Right atrium auricular region (tissue), 2 donors: ENCODE data around the gene KIAA0232. TPM values are rescaled to one million over a fixed set of nuclear protein-coding genes. Genes with fewer than 3 reads are reported as not detected.
A peak's percentile ranks its signal among the peaks of the same experiment; 100 is the strongest.

Experiments used
- DNase-seq: peaks from one replicate; pipeline ENCODE4 v3.0.0-alpha.2; 2019; ENCODE audit warnings: low spot score
- H3K27ac ChIP-seq, 2 donors: fragments of 200-600 bp; sonication (generic); 1 replicate in 1 of 2; 2 replicates in 1 of 2; pipeline ENCODE4 v1.5.1; 2016 to 2019
- H3K27me3 ChIP-seq, 2 donors: fragments of 200-600 bp; sonication (generic); one replicate each; pipeline versions ENCODE4 v1.5.1 to v1.6.0; 2017 to 2019
- H3K36me3 ChIP-seq: fragments of 200-600 bp; sonication (generic); one replicate; pipeline ENCODE4 v1.5.1; 2016
- H3K4me1 ChIP-seq, 2 donors: fragments of 200-600 bp; sonication (generic); one replicate each; pipeline versions ENCODE4 v1.5.1 to v1.6.0; 2017 to 2019
- H3K4me3 ChIP-seq, 2 donors: fragments of 200-600 bp; sonication (generic); 1 replicate in 1 of 2; 2 replicates in 1 of 2; pipeline ENCODE4 v1.5.1; 2017 to 2019; ENCODE audit warnings: mild to moderate bottlenecking in 1 of 2, moderate library complexity in 1 of 2
- H3K9me3 ChIP-seq, 2 donors: fragments of 200-600 bp; sonication (generic); one replicate each; pipeline ENCODE4 v1.5.1; 2019
- total RNA-seq, 2 donors: library from RNA; depleted of rRNA; stranded (reverse); fragments of >200 nt; gene quantifications; one replicate each; pipeline ENCODE4 v1.1.0, GENCODE V29; 2016
- TF ChIP-seq, protein P1 (sequence below), 2 donors: fragments of 200-600 bp; sonication (generic); IDR thresholded peaks; one replicate each; pipeline ENCODE4 v1.5.1; 2019; ENCODE audit warnings: antibody characterized with exemption in 2 of 2

Gene KIAA0232
- total RNA-seq, 2 donors from 2014 or later: 47.5 to 69.4 TPM

- no peak overlapping the region for H3K4me3 ChIP-seq
- TF ChIP-seq, protein P1, sequence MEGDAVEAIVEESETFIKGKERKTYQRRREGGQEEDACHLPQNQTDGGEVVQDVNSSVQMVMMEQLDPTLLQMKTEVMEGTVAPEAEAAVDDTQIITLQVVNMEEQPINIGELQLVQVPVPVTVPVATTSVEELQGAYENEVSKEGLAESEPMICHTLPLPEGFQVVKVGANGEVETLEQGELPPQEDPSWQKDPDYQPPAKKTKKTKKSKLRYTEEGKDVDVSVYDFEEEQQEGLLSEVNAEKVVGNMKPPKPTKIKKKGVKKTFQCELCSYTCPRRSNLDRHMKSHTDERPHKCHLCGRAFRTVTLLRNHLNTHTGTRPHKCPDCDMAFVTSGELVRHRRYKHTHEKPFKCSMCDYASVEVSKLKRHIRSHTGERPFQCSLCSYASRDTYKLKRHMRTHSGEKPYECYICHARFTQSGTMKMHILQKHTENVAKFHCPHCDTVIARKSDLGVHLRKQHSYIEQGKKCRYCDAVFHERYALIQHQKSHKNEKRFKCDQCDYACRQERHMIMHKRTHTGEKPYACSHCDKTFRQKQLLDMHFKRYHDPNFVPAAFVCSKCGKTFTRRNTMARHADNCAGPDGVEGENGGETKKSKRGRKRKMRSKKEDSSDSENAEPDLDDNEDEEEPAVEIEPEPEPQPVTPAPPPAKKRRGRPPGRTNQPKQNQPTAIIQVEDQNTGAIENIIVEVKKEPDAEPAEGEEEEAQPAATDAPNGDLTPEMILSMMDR (IDR thresholded peaks at IDR 0.05): no peak
- no peak overlapping the region for H3K27ac ChIP-seq
- H3K4me1 ChIP-seq: peaks cover 0 to 16% of the 10 kb centered on the region in 2 donors
- H3K27me3 ChIP-seq: no peaks in the 10 kb centered on the region
- peaks cover 50% of the 10 kb centered on the region for H3K36me3 ChIP-seq
- peak; percentile 54 for DNase-seq
- H3K9me3 ChIP-seq: no peaks in the 10 kb centered on the region
These were observed 99.4 kb downstream of the KIAA0232 start for GRCh38 chr4:6881908-6882307.

GRCh38 chr4:6884341-6884870, 101.9 kb downstream of the KIAA0232 start:
- Histone ChIP-seq H3K36me3 (peaks cover 26% of the 10 kb centered on the region), H3K9me3 (no peaks in the 10 kb centered on the region), H3K27ac (no peak overlapping the region), H3K4me3 (no peak overlapping the region), H3K27me3 (no peaks in the 10 kb centered on the region), H3K4me1 (peaks cover 0 to 27% of the 10 kb centered on the region in 2 donors)
- peak; percentile 30 for DNase-seq
- TF ChIP-seq, protein P1 (IDR thresholded peaks at IDR 0.05): no peak

GRCh38 chr4:6885953-6886557, 103.5 kb downstream of the KIAA0232 start:
- no peak overlapping the region for H3K4me3 ChIP-seq
- no peaks in the 10 kb centered on the region for H3K9me3 ChIP-seq
- peaks cover 0 to 34% of the 10 kb centered on the region in 2 donors for H3K4me1 ChIP-seq
- peak; percentile 87 for DNase-seq
- H3K27ac ChIP-seq: peak overlapping the region; percentile 85 to 92
- TF ChIP-seq, protein P1 (IDR thresholded peaks at IDR 0.05): peak in 1 of 2 donors; percentile 53
- H3K27me3 ChIP-seq: no peaks in the 10 kb centered on the region
- H3K36me3 ChIP-seq: peaks cover 15% of the 10 kb centered on the region

DNA sequence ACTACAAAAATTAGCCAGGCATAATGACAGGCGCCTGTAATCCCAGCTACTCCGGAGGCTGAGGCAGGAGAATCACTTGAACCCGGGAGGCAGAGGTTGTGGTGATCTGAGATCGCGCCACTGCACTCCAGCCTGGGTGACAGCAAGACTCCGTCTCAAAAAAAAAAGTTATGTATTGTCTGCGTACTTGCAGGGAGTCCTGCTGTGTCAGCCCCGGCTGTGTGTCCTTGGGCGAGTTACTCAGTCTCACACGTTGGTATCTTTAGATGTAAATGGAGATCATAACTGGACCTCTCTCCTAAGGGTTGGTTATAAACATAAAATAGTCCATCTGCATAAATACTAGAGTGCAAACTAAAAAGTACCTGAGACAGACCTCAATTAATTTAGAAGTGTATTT, 104.4 kb downstream of the KIAA0232 start:
- DNase-seq: peak; percentile 52
- Histone ChIP-seq H3K36me3 (peaks cover 7% of the 10 kb centered on the region), H3K4me1 (peaks cover 0 to 38% of the 10 kb centered on the region in 2 donors), H3K27ac (peak overlapping the region; percentile 85 to 92), H3K9me3 (no peaks in the 10 kb centered on the region), H3K4me3 (no peak overlapping the region), H3K27me3 (no peaks in the 10 kb centered on the region)
- TF ChIP-seq, protein P1 (IDR thresholded peaks at IDR 0.05): no peak

GRCh38 chr4:6887591-6888371, 105.3 kb downstream of the KIAA0232 start:
- no peak overlapping the region for H3K4me3 ChIP-seq
- TF ChIP-seq, protein P1 (IDR thresholded peaks at IDR 0.05): no peak
- no peaks in the 10 kb centered on the region for H3K27me3 ChIP-seq
- H3K9me3 ChIP-seq: no peaks in the 10 kb centered on the region
- H3K4me1 ChIP-seq: peaks cover 0 to 47% of the 10 kb centered on the region in 2 donors
- H3K27ac ChIP-seq: peak overlapping the region in 1 of 2 donors; percentile 92
- H3K36me3 ChIP-seq: no peaks in the 10 kb centered on the region
- peak; percentile 57 for DNase-seq
